Measurements from ENCODE around the gene OS9. TPM values are rescaled to one million over a fixed set of nuclear protein-coding genes. Genes with fewer than 3 reads are reported as not detected.
"Not testable (repeated sequence)": the region's sequence is repeated elsewhere in the genome, so short reads cannot be mapped to it uniquely, and the experiment has no call there.

The OS9 gene
- total and polyA plus RNA-seq, 7 donors, result 69.1 to 243 (median 140) TPM

- WGBS, 2 donors, result 91 to 92% methylated on average over 2 of the region's 2 CpGs
- no peak overlapping the region for H3K27ac ChIP-seq
- DNase-seq, result no peak
- H3K9me3 ChIP-seq, result no peaks in the 10 kb centered on the region
- H3K36me3 ChIP-seq, result peaks cover 0 to 69% (median 12%) of the 10 kb centered on the region in 4 donors
- intact Hi-C loops (cut with DNase I), result no loop called here
- H3K27me3 ChIP-seq, result no peaks in the 10 kb centered on the region
- H3K4me1 ChIP-seq, result no peaks in the 10 kb centered on the region
- TF ChIP-seq POLR2AphosphoS5 (IDR thresholded peaks at IDR 0.05), result no peak
- no peak for TF ChIP-seq POLR2A (IDR thresholded peaks at IDR 0.05)
- no peak for TF ChIP-seq EP300 (IDR thresholded peaks at IDR 0.05)
- no peak for TF ChIP-seq CTCF (IDR thresholded peaks at IDR 0.05)
- H3K4me3 ChIP-seq, result no peak overlapping the region
Observed at GRCh38 chr12:57708296-57708695, 14.4 kb downstream of the OS9 start.

GRCh38 chr12:57712701-57713100 is 18.8 kb downstream of the OS9 start:
- H3K4me3 ChIP-seq, result no peak overlapping the region
- DNase-seq, result no peak
- H3K9me3 ChIP-seq, result no peaks in the 10 kb centered on the region
- TF ChIP-seq POLR2AphosphoS5 (IDR thresholded peaks at IDR 0.05), result no peak
- no peak for TF ChIP-seq CTCF (IDR thresholded peaks at IDR 0.05)
- TF ChIP-seq EP300 (IDR thresholded peaks at IDR 0.05), result no peak
- TF ChIP-seq POLR2A (IDR thresholded peaks at IDR 0.05), result no peak
- H3K4me1 ChIP-seq, result no peaks in the 10 kb centered on the region
- no peak overlapping the region for H3K27ac ChIP-seq
- WGBS, 2 donors, result 95% methylated on average over 3 of the region's 3 CpGs
- no peaks in the 10 kb centered on the region for H3K27me3 ChIP-seq
- intact Hi-C loops (cut with DNase I), result no loop called here
- peaks cover 13 to 69% (median 29%) of the 10 kb centered on the region in 4 donors for H3K36me3 ChIP-seq

- Histone ChIP-seq H3K27ac (no peak overlapping the region), H3K4me1 (no peaks in the 10 kb centered on the region), H3K36me3 (peaks cover 16 to 69% (median 34%) of the 10 kb centered on the region in 4 donors), H3K27me3 (no peaks in the 10 kb centered on the region), H3K9me3 (no peaks in the 10 kb centered on the region), H3K4me3 (no peak overlapping the region)
- TF ChIP-seq CTCF (IDR thresholded peaks at IDR 0.05) (no peak), POLR2A (IDR thresholded peaks at IDR 0.05) (no peak), POLR2AphosphoS5 (IDR thresholded peaks at IDR 0.05) (no peak), EP300 (IDR thresholded peaks at IDR 0.05) (no peak)
- DNase-seq, result no peak
- 95% methylated on average over 5 of the region's 5 CpGs for WGBS, 2 donors
- intact Hi-C loops (cut with DNase I), result no loop called here
Observed at GRCh38 chr12:57713209-57713608, 19.3 kb downstream of the OS9 start.

- H3K9me3 ChIP-seq; H3K4me3 ChIP-seq; DNase-seq; H3K27me3 ChIP-seq; H3K4me1 ChIP-seq; H3K27ac ChIP-seq; intact Hi-C loops (cut with DNase I): not testable (repeated sequence)
- peaks cover 29 to 79% (median 52%) of the 10 kb centered on the region in 4 donors for H3K36me3 ChIP-seq
- WGBS, 2 donors, result 87 to 96% methylated on average over 6 of the region's 6 CpGs
Observed at GRCh38 chr12:57715036-57715748, 21.3 kb downstream of the OS9 start.

- no peak for DNase-seq
- TF ChIP-seq CTCF (IDR thresholded peaks at IDR 0.05) (no peak), POLR2A (IDR thresholded peaks at IDR 0.05) (no peak), POLR2AphosphoS5 (IDR thresholded peaks at IDR 0.05) (no peak), EP300 (IDR thresholded peaks at IDR 0.05) (no peak)
- intact Hi-C loops (cut with DNase I), result no loop called here
Observed at GRCh38 chr12:57715786-57716185, 21.9 kb downstream of the OS9 start.

More at GRCh38 chr12:57715786-57716185, 21.9 kb downstream of the OS9 start:
- Histone ChIP-seq H3K27ac (no peak overlapping the region), H3K4me1 (no peaks in the 10 kb centered on the region), H3K27me3 (no peaks in the 10 kb centered on the region), H3K4me3 (no peak overlapping the region), H3K9me3 (no peaks in the 10 kb centered on the region), H3K36me3 (peaks cover 29 to 81% (median 58%) of the 10 kb centered on the region in 4 donors)
- 93 to 96% methylated on average over 12 of the region's 12 CpGs for WGBS, 2 donors

Measured in sigmoid colon (tissue), 7 donors.